ENCODE measurements around the gene RASA3.
"Not testable (repeated sequence)": the region's sequence is repeated elsewhere in the genome, so short reads cannot be mapped to it uniquely, and the experiment has no call there.

RASA3 gene

GRCh38 chr13:114127473-114128347 is 4.7 kb downstream of the RASA3 start:
- TF ChIP-seq CTCF (IDR thresholded peaks at IDR 0.05; ENCODE audit: low read depth, low read length), result no peak
- no peak overlapping the region for H3K4me3 ChIP-seq (ENCODE audit: low read depth, low read length)

- H3K4me3 ChIP-seq (ENCODE audit: low read depth, low read length), result no peak overlapping the region
- no peak for TF ChIP-seq CTCF (IDR thresholded peaks at IDR 0.05; ENCODE audit: low read depth, low read length)
These were observed 5.5 kb downstream of the RASA3 start for GRCh38 chr13:114126789-114127472.

GRCh38 chr13:114126086-114126485 is 6.3 kb downstream of the RASA3 start:
- H3K4me3 ChIP-seq (ENCODE audit: low read depth, low read length), result not testable (repeated sequence)

- H3K4me3 ChIP-seq (ENCODE audit: low read depth, low read length), result no peak overlapping the region
- no peak for TF ChIP-seq CTCF (IDR thresholded peaks at IDR 0.05; ENCODE audit: low read depth, low read length)
These were observed 6.8 kb downstream of the RASA3 start for GRCh38 chr13:114125589-114125988.

GRCh38 chr13:114124921-114125320 is 7.5 kb downstream of the RASA3 start:
- TF ChIP-seq CTCF (IDR thresholded peaks at IDR 0.05; ENCODE audit: low read depth, low read length), result no peak
- no peak overlapping the region for H3K4me3 ChIP-seq (ENCODE audit: low read depth, low read length)

- no peak for TF ChIP-seq CTCF (IDR thresholded peaks at IDR 0.05; ENCODE audit: low read depth, low read length)
- no peak overlapping the region for H3K4me3 ChIP-seq (ENCODE audit: low read depth, low read length)
These were observed 8.0 kb downstream of the RASA3 start for GRCh38 chr13:114124431-114124830.

GRCh38 chr13:114123876-114124275 is 8.5 kb downstream of the RASA3 start:
- H3K4me3 ChIP-seq (ENCODE audit: low read depth, low read length), result no peak overlapping the region
- no peak for TF ChIP-seq CTCF (IDR thresholded peaks at IDR 0.05; ENCODE audit: low read depth, low read length)
